H54 (cell line): ENCODE data around the gene FAM174C.
A peak's percentile ranks its signal among the peaks of the same experiment; 100 is the strongest.

Source experiments
- DNase-seq: peaks from one replicate; pipeline ENCODE4 v3.0.0; 2011; ENCODE audit warnings: low spot score, mixed read lengths; ENCODE audit not compliant: insufficient read length
- FAIRE-seq: peaks from 3 replicates; lab custom pipeline; 2011; peaks lifted over from hg19 to GRCh38; lab: Jason Lieb, UNC
- POLR2A ChIP-seq: IDR thresholded peaks from 2 replicates; pipeline ENCODE4 v1.6.1; 2011; ENCODE audit warnings: low read depth, mild to moderate bottlenecking, low read length

FAM174C gene

DNA sequence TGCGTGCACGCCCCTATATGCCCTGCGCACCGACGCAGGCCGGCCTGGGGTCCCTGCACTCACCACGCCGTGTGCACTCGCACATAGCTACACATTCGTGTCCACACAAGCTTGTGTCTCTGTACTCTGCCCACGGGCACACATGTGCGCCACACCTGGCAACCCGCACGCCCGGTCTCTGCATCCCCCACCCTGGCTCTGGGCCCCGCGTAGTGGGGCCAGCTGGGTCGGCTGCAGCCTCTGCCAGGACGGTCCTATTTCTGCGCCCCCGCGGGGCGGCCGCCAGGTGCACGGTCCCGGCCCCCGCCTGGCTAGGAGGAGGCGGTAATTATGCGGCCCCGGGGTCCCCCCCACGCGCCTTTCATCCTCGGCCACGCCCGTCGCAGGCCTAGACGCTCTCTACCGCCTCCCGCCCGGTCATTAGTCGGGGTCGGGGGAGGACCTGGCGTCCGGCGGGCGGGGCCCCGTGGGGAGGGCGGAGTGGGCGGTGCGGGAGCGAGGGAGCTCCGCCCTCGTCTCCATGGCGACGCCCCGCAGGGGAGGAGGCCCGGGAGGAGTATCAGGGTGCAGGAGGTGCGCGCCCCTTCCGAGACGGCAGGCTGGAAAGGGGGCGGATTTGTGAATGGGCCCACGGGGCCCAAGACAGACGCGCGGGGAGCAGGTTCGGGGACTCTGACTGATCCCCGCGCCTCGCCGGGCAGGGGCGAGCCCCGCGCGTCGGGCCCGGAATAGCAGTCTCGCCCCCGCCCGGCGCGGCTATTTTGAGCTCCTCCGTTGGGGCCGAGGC, 9.0 kb upstream of the FAM174C start:
- 0 out of 2 replicates have a peak, but pooled peaks have one; percentile 12 for TF ChIP-seq POLR2A

DNA sequence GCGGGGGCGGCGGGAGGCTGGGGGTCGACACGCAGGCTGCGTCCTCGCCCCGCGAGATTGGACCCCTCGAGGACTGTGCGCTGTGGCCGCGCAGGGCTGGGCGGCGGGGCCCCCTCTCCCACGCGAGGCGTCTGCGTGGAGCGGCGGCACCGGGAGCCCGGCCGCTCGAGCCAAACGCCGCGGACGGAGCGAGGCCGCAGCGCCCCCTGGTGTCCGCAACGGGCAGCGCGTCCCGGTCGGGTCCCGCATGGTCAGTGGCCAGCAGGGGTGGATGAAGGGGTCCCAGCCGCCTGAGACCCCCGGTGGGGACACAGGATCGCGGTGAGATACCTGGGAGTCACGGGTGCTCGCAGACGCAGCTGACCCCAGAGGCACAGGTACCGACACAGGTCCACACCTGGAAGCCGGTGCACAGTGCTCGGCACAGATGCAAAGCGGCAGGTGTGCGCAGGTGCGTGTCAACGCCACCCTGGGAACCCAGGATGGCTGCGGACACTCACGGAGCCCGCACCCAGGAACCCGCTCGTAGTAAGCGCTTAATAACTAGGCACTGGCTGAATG, 8.3 kb upstream of the FAM174C start:
- FAIRE-seq (no peak), DNase-seq (no peak)
- peak; percentile 3; the same call in 1 of the 2 replicates for TF ChIP-seq POLR2A

More for the DNA sequence above, 9.0 kb upstream of the FAM174C start:
- FAIRE-seq (no peak), DNase-seq (peak; percentile 87)

DNA sequence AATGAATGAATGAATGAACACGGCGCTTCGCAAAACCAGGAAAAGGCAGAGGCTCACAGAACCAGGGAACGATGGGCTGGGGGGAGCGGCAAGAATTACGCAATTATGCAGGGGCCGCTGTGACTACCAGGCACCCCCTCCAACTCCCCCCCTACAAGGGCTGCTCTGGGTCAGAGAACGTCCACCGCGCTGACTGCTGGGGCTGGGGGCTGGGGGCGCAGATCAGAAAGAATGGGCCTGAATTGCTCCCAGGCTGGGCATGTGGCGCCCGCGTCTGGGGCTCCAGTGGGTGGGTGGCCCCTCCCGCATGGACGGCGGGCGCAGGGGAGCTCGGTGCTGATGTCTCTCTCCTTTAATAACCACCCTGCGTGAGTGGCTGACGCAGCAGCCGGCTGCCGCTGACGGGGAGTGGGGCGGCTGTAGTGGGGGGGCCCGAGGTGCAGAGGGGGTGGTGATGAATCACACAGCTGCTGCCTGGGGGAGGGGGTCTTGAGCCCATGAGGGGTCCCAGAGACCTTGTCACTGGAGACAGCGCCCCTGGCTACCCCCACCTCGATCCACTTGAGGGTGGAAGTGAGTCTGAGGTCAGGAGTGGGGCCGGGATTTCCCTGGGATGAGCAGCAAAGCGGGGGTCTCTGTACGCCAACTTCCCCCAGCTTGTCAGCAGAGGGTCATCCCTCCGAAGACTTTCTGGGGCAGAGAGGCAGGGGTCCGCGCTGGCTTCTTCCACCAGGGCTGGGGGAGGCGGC, 7.7 kb upstream of the FAM174C start:
- no peak for TF ChIP-seq POLR2A
- FAIRE-seq (no peak), DNase-seq (no peak)

DNA sequence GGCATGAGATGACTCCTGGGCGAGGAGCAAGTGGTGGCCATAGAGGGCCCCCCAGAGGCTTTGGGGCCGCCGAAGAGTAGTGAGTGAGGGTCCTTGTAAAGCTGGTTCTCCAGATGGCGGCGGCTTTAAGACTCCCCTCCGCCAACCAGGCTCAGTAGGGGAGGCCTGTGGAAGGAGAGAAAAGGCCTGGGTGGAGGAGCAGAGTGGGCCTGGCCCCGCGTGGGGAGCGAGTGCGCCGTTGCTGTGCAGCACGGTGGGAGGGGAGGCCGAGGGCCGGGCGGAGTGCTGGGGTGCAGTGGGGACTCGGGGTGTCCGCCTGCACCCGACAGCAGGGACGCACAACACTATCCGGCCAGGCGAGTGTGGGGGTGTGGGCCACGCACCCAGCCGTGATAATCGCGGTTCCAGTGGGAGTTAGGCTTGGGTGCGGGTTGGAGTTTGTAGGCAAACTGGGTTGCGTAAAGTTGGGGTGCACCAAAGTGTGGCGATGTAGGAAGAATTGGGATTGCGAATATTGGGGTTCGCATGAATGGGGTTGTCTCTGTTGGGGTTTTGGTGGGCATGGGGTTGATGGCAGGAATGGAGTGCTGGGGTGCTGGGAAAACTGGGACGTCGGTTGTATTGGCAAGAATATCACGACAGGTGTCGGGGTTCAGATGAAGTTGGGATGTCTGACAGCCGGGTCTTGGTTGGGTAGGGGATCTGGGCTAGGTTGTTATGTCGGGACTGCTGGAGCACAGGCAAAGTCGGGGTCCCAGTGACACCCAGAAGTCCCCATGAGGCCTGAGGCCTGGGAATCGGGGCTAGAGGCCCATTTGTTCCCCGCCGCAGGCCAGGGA, 6.9 kb upstream of the FAM174C start:
- TF ChIP-seq POLR2A = no peak
- FAIRE-seq = no peak
- DNase-seq = no peak

DNA sequence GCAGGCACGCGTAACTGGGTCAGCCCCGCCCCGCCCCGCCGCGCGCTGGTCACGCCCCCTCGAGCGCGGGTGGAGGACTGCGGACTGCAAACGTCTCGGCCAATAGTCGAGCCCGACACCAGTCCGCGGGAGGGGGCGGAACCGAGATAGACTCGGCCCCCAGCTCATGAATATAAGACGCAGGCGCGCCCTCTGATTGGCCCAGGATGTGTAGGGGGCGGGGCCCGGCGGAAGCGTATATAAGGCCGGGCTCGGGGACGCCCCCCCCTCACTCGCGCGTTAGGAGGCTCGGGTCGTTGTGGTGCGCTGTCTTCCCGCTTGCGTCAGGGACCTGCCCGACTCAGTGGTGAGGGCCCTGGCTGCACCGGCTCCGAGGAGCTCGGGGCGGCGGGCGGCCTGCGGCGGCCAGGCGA, 6.3 kb upstream of the FAM174C start, which contains the start of gene CIRBP:
CIRBP (plus strand) TSS at position 268 of the 413 bp plus-strand sequence. CDS start 1,602 bp downstream, outside the sequence.
- FAIRE-seq = no peak
- peak; percentile 96 for TF ChIP-seq POLR2A
- peak; percentile 97 for DNase-seq

DNA sequence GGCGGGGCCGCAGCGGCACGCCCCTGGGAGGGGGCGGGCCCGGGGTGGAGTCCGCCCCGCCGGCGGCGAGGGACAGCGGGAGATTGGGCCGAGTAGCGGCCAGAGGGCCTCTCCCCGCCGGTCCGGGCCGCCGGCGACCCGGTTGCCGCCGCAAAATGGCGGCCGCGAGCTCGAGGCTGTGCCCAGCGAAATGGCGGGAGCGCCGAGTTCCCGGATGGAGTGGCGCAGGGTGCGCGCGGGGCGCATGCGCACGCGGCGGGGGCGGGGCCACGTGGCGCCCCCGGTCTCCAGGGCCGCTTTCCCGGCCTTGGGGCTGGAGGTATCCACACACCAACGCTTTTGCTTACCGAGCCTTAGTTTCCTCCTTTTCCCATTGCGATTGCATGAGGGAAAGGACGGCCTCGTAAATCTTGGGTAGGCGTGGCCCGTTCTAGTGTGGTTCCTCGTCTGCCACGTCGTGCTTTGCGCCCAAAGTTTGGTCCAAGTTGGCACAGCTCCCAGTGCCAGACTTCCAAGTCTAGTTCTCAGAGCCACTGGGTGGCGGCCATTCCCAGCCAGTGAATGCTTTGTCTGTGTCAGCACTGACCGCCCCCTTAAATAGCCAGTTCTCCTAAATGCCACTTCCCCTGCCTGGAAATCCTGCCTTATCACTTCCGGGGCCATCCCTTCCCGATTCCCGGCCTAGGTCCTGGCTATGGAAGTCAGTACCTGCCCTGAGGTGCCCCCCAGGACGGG, 5.7 kb upstream of the FAM174C start:
- TF ChIP-seq POLR2A = peak; percentile 31; the same call in 1 of the 2 replicates
- DNase-seq (no peak), FAIRE-seq (no peak)

DNA sequence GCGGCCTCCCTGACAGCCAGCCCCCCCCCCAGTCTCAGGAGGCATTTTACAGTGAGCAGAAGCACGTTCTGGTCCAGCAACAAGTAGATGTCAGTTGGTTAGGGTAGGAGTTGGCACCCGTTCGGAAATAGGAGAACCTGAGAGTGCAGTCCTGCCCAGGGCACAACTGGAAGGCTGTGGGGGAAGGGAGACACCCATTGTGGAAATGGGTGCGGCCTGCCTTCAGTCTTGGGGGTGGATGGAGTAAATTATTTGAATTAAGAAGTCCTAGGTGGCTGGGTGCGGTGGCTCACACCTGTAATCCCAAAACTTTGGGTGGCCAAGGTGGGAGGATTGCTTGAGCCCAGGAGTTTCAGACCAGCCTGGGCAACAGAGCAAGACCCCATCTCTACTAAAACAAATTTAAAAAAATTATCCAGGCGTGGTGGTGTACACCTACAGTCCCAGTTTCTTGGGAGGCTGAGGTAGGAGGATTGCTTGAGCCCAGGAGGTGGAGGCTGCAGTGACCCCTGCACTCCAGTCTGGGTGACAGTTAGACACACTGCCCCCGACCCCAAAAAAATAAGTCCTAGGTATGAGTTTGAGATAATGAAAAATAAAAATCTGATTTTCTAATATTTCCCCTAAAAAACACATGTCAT, 5.0 kb upstream of the FAM174C start:
- no peak for FAIRE-seq
- DNase-seq = no peak
- no peak for TF ChIP-seq POLR2A

DNA sequence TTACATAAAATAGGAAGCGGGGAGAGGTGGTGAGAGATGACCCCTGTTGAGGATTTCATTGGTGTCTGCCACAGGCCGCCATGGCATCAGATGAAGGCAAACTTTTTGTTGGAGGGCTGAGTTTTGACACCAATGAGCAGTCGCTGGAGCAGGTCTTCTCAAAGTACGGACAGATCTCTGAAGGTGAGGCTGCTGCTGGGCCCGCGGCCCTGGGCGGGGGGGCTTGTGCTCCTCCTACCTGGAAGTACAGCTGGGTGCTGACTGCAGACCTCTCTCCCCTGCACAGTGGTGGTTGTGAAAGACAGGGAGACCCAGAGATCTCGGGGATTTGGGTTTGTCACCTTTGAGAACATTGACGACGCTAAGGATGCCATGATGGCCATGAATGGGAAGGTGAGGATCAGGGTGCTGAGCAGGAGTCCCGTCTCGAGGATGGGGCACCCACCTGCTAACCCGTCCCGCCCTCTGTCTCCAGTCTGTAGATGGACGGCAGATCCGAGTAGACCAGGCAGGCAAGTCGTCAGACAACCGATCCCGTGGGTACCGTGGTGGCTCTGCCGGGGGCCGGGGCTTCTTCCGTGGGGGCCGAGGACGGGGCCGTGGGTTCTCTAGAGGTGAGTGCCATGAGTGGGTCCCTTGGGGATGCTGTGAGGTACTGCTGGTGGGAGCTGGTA, 4.3 kb upstream of the FAM174C start:
- FAIRE-seq (no peak), DNase-seq (no peak)
- TF ChIP-seq POLR2A = no peak

DNA sequence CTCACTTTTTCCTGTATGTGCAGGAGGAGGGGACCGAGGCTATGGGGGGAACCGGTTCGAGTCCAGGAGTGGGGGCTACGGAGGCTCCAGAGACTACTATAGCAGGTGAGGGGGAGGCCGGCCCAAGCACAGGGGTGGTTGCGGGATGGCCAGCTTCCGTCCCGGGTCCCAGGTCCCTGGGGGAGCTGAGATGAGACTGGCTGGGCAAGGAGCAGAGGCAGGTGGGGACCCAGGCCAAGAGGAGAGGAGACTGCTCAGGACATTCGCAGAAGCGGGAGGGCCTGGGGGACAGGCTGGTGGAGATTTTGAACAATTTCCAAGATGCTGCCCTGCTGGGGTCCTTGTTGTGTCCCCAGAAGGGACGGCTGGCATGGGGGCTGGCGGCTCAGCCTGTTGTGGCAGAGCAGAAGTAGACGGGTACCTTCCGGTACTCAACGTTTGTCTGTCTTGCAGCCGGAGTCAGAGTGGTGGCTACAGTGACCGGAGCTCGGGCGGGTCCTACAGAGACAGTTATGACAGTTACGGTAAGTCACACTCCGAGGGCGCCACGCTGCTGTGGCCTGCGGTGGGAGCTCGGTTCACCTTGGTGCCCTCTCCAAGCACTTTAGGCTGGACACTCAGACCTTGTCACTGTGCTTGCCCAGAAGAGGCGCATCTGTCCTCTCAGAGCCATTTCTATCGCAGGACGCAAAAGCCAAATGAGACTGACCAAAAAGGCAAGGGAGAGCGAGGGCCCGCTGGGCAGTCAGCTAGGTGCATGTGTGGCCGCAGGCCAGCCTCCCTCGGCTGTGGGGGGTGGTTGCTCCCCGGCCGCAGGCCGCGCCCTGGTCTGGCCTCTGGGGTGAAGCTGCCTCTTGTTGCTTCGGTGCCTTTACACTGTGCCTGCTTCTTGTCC, 3.6 kb upstream of the FAM174C start:
- no peak for FAIRE-seq
- no peak for DNase-seq
- no peak for TF ChIP-seq POLR2A

DNA sequence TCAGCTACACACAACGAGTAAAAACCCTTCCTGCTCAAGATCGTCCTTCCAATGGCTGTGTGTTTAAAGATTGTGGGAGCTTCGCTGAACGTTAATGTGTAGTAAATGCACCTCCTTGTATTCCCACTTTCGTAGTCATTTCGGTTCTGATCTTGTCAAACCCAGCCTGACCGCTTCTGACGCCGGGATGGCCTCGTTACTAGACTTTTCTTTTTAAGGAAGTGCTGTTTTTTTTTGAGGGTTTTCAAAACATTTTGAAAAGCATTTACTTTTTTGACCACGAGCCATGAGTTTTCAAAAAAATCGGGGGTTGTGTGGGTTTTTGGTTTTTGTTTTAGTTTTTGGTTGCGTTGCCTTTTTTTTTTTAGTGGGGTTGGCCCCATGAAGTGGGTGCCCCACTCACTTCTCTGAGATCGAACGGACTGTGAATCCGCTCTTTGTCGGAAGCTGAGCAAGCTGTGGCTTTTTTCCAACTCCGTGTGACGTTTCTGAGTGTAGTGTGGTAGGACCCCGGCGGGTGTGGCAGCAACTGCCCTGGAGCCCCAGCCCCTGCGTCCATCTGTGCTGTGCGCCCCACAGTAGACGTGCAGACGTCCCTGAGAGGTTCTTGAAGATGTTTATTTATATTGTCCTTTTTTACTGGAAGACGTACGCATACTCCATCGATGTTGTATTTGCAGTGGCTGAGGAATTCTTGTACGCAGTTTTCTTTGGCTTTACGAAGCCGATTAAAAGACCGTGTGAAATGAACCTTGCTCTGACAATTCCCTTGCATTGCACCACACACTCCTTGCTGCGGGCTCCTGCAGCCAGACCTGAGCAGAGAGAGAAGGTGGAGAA, 2.7 kb upstream of the FAM174C start:
- no peak for TF ChIP-seq POLR2A
- no peak for DNase-seq
- FAIRE-seq = no peak
